Large intestine (tissue), 1 donor: ENCODE results near the gene TRIM27. TPM values are rescaled to one million over a fixed set of nuclear protein-coding genes. Genes with fewer than 3 reads are reported as not detected.

Experiments used
- polyA plus RNA-seq: library from polyadenylated mRNA; unstranded; fragments of 120-200 nt; gene quantifications from one replicate; pipeline ENCODE4 v1.2.1, GENCODE V29; 2013

The TRIM27 gene
- polyA plus RNA-seq, 1 donor, result 72.9 TPM

Other genes with a start within 250 kb of the TRIM27 start
- gene ZNF311, start 81.3 kb upstream of the TRIM27 start, polyA plus RNA-seq, result 3.2 TPM
- gene OR2W1, start 121.2 kb upstream of the TRIM27 start, polyA plus RNA-seq, result not detected
- not detected for gene OR2B3, start 163.3 kb upstream of the TRIM27 start, polyA plus RNA-seq
- gene OR2J1, start 175.5 kb upstream of the TRIM27 start, polyA plus RNA-seq, result not detected
- not detected for gene OR2J3, start 184.1 kb upstream of the TRIM27 start, polyA plus RNA-seq
- not detected for gene OR2J2, start 246.9 kb upstream of the TRIM27 start, polyA plus RNA-seq